B cell (primary cell): ENCODE results near the gene HPN. TPM values are rescaled to one million over a fixed set of nuclear protein-coding genes. Genes with fewer than 3 reads are reported as not detected.
"Not testable (repeated sequence)": the region's sequence is repeated elsewhere in the genome, so short reads cannot be mapped to it uniquely, and the experiment has no call there.

Experiments
- ATAC-seq: fragments of 200-7000 bp; cut with Tn5 transposase; one replicate; pipeline ENCODE4 v1.10.0; 2021; ENCODE audit warnings: low read depth, mild to moderate bottlenecking, moderate number of reproducible peaks, moderate library complexity
- CTCF ChIA-PET: fragments of 350-600 bp; sonication (Branson Sonifier 250); formaldehyde crosslinking; loops from one replicate; lab custom pipeline; 2021; ENCODE audit warnings: antibody characterized with exemption, inconsistent platforms; lab: Charles Lee
- POLR2A ChIA-PET: fragments of 350-600 bp; sonication (Branson Sonifier 250); formaldehyde crosslinking; loops from one replicate; lab custom pipeline; 2021; ENCODE audit warnings: antibody characterized with exemption; lab: Charles Lee
- DNase-seq: peaks from one replicate; pipeline ENCODE4 v3.0.0; 2013
- H2AFZ ChIP-seq: 2 replicates; pipeline ENCODE4 v1.6.1; 2012; ENCODE audit warnings: mild to moderate bottlenecking, low read depth, low read length; ENCODE audit not compliant: insufficient read depth, poor library complexity, severe bottlenecking
- H3K27ac ChIP-seq, 2 donors: 1 replicate in 1 of 2; 2 replicates in 1 of 2; pipeline ENCODE4 v1.5.1; 2012 to 2013; ENCODE audit warnings: low read length in 2 of 2, mild to moderate bottlenecking in 2 of 2, moderate library complexity in 1 of 2
- H3K27me3 ChIP-seq, 4 experiments: fragments of 200-600 bp in 1 of 4; sonication (generic) in 1 of 4; replicated peaks in 1 of 4; 1 replicate in 2 of 4; 2 replicates in 2 of 4; pipeline versions ENCODE4 v1.6.1 to v1.7.0; 2013 to 2016; ENCODE audit warnings: low read length in 3 of 4, mild to moderate bottlenecking in 2 of 4, mixed read lengths in 1 of 4, moderate library complexity in 1 of 4; ENCODE audit not compliant: insufficient read depth in 4 of 4, control insufficient read depth in 3 of 4; ENCODE audit errors: control extremely low read depth in 1 of 4
- H3K36me3 ChIP-seq, 2 experiments: replicated peaks in 1 of 2; 1 replicate in 1 of 2; 2 replicates in 1 of 2; pipeline versions ENCODE4 v1.6.1 to v1.7.1; 2013; ENCODE audit warnings: low read length in 1 of 2; ENCODE audit not compliant: insufficient read depth in 2 of 2, control insufficient read depth in 1 of 2; ENCODE audit errors: control extremely low read depth in 1 of 2, extremely low read depth in 1 of 2
- H3K4me1 ChIP-seq, 2 donors: fragments of 200-600 bp in 1 of 2; sonication (generic) in 1 of 2; 1 replicate in 1 of 2; 2 replicates in 1 of 2; pipeline versions ENCODE4 v1.5.1 to v1.6.1; 2013 to 2017; ENCODE audit warnings: low read length in 2 of 2; ENCODE audit not compliant: control insufficient read depth in 2 of 2, insufficient read depth in 2 of 2
- H3K4me2 ChIP-seq: replicated peaks from 2 replicates; pipeline ENCODE3; 2012; ENCODE audit warnings: mild to moderate bottlenecking, low read depth, low read length; ENCODE audit not compliant: poor library complexity, severe bottlenecking
- H3K4me3 ChIP-seq, 5 experiments: fragments of 200-600 bp in 1 of 5; sonication (generic) in 1 of 5; 1 replicate in 3 of 5; 2 replicates in 2 of 5; pipeline versions ENCODE4 v1.5.1 to v1.7.0; 2011 to 2016; ENCODE audit warnings: low read length in 4 of 5, mild to moderate bottlenecking in 4 of 5, low read depth in 2 of 5, control low read depth in 1 of 5, moderate library complexity in 1 of 5; ENCODE audit not compliant: insufficient read depth in 1 of 5; ENCODE audit errors: control extremely low read depth in 1 of 5, extremely low read depth in 1 of 5
- H3K79me2 ChIP-seq: fragments of 200-600 bp; sonication (generic); one replicate; pipeline ENCODE4 v1.6.0; 2016; ENCODE audit warnings: low read length; ENCODE audit not compliant: control insufficient read depth, insufficient read depth
- H3K9ac ChIP-seq: fragments of 200-600 bp; sonication (generic); 2 replicates; pipeline ENCODE4 v1.6.1; 2017; ENCODE audit warnings: mild to moderate bottlenecking, low read length, moderate library complexity
- H3K9me3 ChIP-seq, 3 donors: one replicate each; pipeline versions ENCODE4 v1.6.1 to v1.7.1; 2013; ENCODE audit warnings: low read length in 2 of 3; ENCODE audit not compliant: control insufficient read depth in 2 of 3, insufficient read depth in 1 of 3; ENCODE audit errors: control extremely low read depth in 1 of 3
- H4K20me1 ChIP-seq: 2 replicates; pipeline ENCODE4 v1.6.0; 2012; ENCODE audit warnings: mild to moderate bottlenecking, low read length; ENCODE audit not compliant: insufficient read depth, control insufficient read depth, poor library complexity, severe bottlenecking
- H3K27ac Mint-ChIP-seq: one replicate; pipeline ENCODE4 v1.8.0; 2021; ENCODE audit warnings: mixed read lengths
- H3K27me3 Mint-ChIP-seq: one replicate; pipeline ENCODE4 v1.8.0; 2021; ENCODE audit warnings: mixed read lengths
- H3K4me1 Mint-ChIP-seq: one replicate; pipeline ENCODE4 v1.8.0; 2021; ENCODE audit warnings: mixed read lengths
- H3K4me3 Mint-ChIP-seq: one replicate; pipeline ENCODE4 v1.8.0; 2021; ENCODE audit warnings: mixed read lengths
- H3K9me3 Mint-ChIP-seq: one replicate; pipeline ENCODE4 v1.8.0; 2022; ENCODE audit warnings: mixed read lengths; ENCODE audit not compliant: insufficient read depth
- EZH2 ChIP-seq: IDR thresholded peaks from 2 replicates; pipeline ENCODE4 v1.6.1; 2012; ENCODE audit warnings: borderline replicate concordance, low read depth, mild to moderate bottlenecking, moderate library complexity, low read length; ENCODE audit not compliant: insufficient read depth, poor library complexity, severe bottlenecking
- WGBS: methylation state at CpG from one replicate; pipeline ENCODE4 v1.1.5; 2013; ENCODE audit warnings: missing lambda C conversion rate; ENCODE audit not compliant: insufficient coverage; 5-methylcytosine and 5-hydroxymethylcytosine counted together
- intact Hi-C: fragments of 100-400 bp; cut with micrococcal nuclease; formaldehyde crosslinking; loops from one replicate; pipeline ENCODE4 v1.10.0; 2022
- polyA plus RNA-seq: library from polyadenylated mRNA; depleted of rRNA; stranded (reverse); fragments of >200 nt; gene quantifications from 2 replicates; pipeline ENCODE4 v1.2.3, GENCODE V29; 2012
- total RNA-seq, 2 donors: library from RNA; stranded (reverse); fragments of 120-200 nt in 1 of 2; gene quantifications; 1 replicate in 1 of 2; 2 replicates in 1 of 2; pipeline versions ENCODE4 v1.2.3 to v1.2.4, GENCODE V29; 2013 to 2022
- TF ChIP-seq, protein P1 (sequence below): fragments of 200-600 bp; IDR thresholded peaks from one replicate; pipeline ENCODE4 v1.8.0; 2022; ENCODE audit warnings: antibody characterized with exemption, mild to moderate bottlenecking

HPN gene
- total and polyA plus RNA-seq, 2 donors (not counting 1 experiment from before 2014, with no cell fraction given) = 0.30 TPM; not detected in 1

DNA sequence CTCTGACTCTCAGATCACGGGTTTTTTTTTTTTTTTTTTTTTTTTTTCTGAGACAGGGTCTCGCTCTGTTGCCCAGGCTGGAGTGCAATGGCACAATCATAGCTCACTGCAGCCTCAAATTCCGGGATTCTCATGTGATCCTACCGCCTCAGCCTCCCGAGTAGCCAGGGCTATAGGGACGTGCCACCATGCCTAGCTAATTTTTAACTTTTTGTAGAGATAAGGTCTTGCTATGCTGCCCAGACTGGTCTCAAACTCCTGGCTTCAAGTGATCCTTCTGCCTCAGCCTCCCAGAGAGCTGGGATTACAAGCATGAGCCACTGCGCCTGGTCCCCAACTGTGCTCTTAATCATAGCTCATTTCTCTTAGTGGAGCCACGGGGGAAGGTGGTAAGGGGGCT lies 46.0 kb upstream of the HPN start:
- Mint-ChIP-seq H3K27me3 (peaks cover 3% of the 10 kb centered on the region), H3K4me3 (no peak overlapping the region), H3K27ac (no peak overlapping the region), H3K9me3 (no peaks in the 10 kb centered on the region), H3K4me1 (peaks cover 29% of the 10 kb centered on the region)
- TF ChIP-seq EZH2 = no peak
- TF ChIP-seq, protein P1, sequence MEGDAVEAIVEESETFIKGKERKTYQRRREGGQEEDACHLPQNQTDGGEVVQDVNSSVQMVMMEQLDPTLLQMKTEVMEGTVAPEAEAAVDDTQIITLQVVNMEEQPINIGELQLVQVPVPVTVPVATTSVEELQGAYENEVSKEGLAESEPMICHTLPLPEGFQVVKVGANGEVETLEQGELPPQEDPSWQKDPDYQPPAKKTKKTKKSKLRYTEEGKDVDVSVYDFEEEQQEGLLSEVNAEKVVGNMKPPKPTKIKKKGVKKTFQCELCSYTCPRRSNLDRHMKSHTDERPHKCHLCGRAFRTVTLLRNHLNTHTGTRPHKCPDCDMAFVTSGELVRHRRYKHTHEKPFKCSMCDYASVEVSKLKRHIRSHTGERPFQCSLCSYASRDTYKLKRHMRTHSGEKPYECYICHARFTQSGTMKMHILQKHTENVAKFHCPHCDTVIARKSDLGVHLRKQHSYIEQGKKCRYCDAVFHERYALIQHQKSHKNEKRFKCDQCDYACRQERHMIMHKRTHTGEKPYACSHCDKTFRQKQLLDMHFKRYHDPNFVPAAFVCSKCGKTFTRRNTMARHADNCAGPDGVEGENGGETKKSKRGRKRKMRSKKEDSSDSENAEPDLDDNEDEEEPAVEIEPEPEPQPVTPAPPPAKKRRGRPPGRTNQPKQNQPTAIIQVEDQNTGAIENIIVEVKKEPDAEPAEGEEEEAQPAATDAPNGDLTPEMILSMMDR = no peak
- H3K4me3 ChIP-seq = no peak overlapping the region
- H3K4me1 ChIP-seq = peaks cover 19 to 35% of the 10 kb centered on the region in 2 donors
- no peak overlapping the region for H3K4me2 ChIP-seq
- no peak overlapping the region for H2AFZ ChIP-seq
- H4K20me1 ChIP-seq = no peaks in the 10 kb centered on the region
- ChIA-PET CTCF (interaction anchor here (0.6 to 1.8 kb wide), 2 partner anchors 24 to 194 kb away, joined by 3 to 6 read pairs; no protein-coding TSS in a partner anchor), POLR2A (no interaction called here)
- H3K9ac ChIP-seq = no peak overlapping the region
- H3K9me3 ChIP-seq = peaks cover 0 to 9% (median 0%) of the 10 kb centered on the region in 3 donors
- 93% methylated on average over 6 of the region's 8 CpGs for WGBS
- H3K79me2 ChIP-seq = peaks cover 8% of the 10 kb centered on the region
- no peak overlapping the region for H3K27ac ChIP-seq
- ATAC-seq = no peak
- peaks cover 0 to 4% (median 0%) of the 10 kb centered on the region in 4 experiments for H3K27me3 ChIP-seq
- no peaks in the 10 kb centered on the region for H3K36me3 ChIP-seq
- intact Hi-C loops = no loop called here
- DNase-seq = no peak

DNA sequence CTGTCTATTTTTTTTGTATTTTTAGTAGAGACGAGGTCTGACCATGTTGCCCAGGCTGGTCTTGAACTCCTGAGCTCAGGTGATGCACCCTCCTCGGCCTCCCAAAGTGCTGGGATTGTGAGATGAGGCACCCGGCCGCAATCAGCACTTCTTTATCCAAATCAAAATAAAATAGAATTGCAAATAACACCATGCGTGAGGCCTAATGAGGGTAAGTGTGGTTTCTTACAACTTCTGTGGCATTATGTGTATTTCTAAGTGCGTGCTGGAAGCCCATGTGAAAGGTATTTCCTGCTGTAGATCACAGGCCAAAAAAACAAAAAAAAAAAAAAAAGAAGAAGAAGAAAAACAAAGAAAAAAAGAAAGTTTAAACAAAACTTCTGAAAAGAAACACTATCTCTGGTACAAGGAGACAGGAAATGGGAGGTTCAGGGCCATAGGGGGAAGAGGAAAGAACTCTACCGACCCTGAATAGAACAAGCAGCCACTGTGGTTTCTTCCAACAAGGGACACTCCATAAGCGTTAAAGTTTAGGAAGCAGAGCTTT lies 44.4 kb upstream of the HPN start:
- TF ChIP-seq, protein P1 = no peak
- TF ChIP-seq EZH2 = no peak
- H3K36me3 ChIP-seq = peaks cover 0 to 3% of the 10 kb centered on the region in 2 experiments
- no peak for DNase-seq
- peaks cover 7% of the 10 kb centered on the region for H4K20me1 ChIP-seq
- CTCF ChIA-PET = interaction anchor here (0.7 kb wide), 1 partner anchor 21 kb away, joined by 3 read pairs; no protein-coding TSS in a partner anchor
- peaks cover 22% of the 10 kb centered on the region for H3K79me2 ChIP-seq
- peaks cover 38% of the 10 kb centered on the region for H3K4me1 Mint-ChIP-seq
- 9% methylated on average over 1 of the region's 8 CpGs for WGBS
- peaks cover 0 to 4% (median 0%) of the 10 kb centered on the region in 3 donors for H3K9me3 ChIP-seq
- POLR2A ChIA-PET = no interaction called here
- peak overlapping the region; percentile 57 for H3K4me3 Mint-ChIP-seq
- H3K9ac ChIP-seq = no peak overlapping the region
- H3K9me3 Mint-ChIP-seq = no peaks in the 10 kb centered on the region
- H2AFZ ChIP-seq = peak overlapping the region; percentile 55
- no peaks in the 10 kb centered on the region for H3K27me3 Mint-ChIP-seq
- peak overlapping the region; percentile 24 for H3K4me2 ChIP-seq
- H3K27ac ChIP-seq = peak overlapping the region in 1 of 2 donors; percentile 8
- no peak for ATAC-seq
- H3K4me3 ChIP-seq = no peak overlapping the region
- H3K27me3 ChIP-seq = no peaks in the 10 kb centered on the region
- H3K27ac Mint-ChIP-seq = peak overlapping the region; percentile 51
- intact Hi-C loops = no loop called here
- peaks cover 31 to 47% of the 10 kb centered on the region in 2 donors for H3K4me1 ChIP-seq

DNA sequence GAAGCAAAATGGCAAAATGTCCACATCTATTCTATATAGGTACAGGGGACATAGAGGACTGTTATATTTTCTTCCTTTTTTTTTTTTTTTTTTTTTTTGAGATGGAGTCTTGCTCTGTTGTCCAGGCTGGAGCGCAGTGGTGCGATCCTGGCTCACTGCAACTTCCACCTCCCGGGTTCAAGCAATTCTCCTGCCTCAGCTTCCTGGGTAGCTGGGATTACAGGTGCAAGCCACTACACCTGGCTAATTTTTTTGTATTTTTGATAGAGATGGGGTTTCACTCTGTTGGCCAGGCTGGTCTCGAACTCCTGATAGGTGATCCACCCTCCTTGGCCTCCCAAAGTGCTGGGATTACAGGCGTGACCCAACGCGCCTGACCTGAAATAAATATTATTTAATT lies 43.3 kb upstream of the HPN start:
- Histone ChIP-seq H3K4me1 (peaks cover 42 to 58% of the 10 kb centered on the region in 2 donors), H3K4me2 (peak overlapping the region; percentile 24), H3K27ac (peak overlapping the region in 1 of 2 donors; percentile 8), H3K79me2 (peaks cover 32% of the 10 kb centered on the region), H2AFZ (peak overlapping the region; percentile 92)
- POLR2A ChIA-PET, intact Hi-C loops, H3K9me3 Mint-ChIP-seq, H3K9me3 ChIP-seq, H3K4me3 ChIP-seq, ATAC-seq, H3K36me3 ChIP-seq, H4K20me1 ChIP-seq, CTCF ChIA-PET, H3K9ac ChIP-seq, H3K27me3 Mint-ChIP-seq, DNase-seq, H3K27me3 ChIP-seq: not testable (repeated sequence)
- peak overlapping the region; percentile 53 for H3K27ac Mint-ChIP-seq
- no CpG with 5 or more reads among the region's 7 CpGs for WGBS
- H3K4me3 Mint-ChIP-seq = peak overlapping the region; percentile 88
- H3K4me1 Mint-ChIP-seq = peaks cover 48% of the 10 kb centered on the region
